ENCODE data around the gene PRSS56. TPM values are rescaled to one million over a fixed set of nuclear protein-coding genes. Genes with fewer than 3 reads are reported as not detected.

The PRSS56 gene
- polyA plus RNA-seq (2013), result not detected in 2 replicates

- H3K9ac ChIP-seq (ENCODE audit: low read length), result no peak within 1 kb of the TSS
- H3K36me3 ChIP-seq (ENCODE audit: control insufficient read depth in 1 of 2, insufficient read depth in 2 of 2, low read length in 2 of 2), result no peaks in the 10 kb centered on the region
- H4K12ac ChIP-seq (ENCODE audit: low read depth, low read length), result no peak within 1 kb of the TSS
- H3K4me2 ChIP-seq (ENCODE audit: low read length), result no peak within 1 kb of the TSS
- no peak within 1 kb of the TSS for H2BK120ac ChIP-seq (ENCODE audit: insufficient read depth, low read length, poor library complexity)
- H3K23ac ChIP-seq (ENCODE audit: low read length), result no peak within 1 kb of the TSS
- no peak for DNase-seq
- H2AK5ac ChIP-seq (ENCODE audit: low read length), result no peak within 1 kb of the TSS
- H3K27me3 ChIP-seq (ENCODE audit: insufficient read depth, low read length), result peaks cover 25% of the 10 kb centered on the region
- no peak within 1 kb of the TSS for H3K4me3 ChIP-seq (ENCODE audit: low read depth, low read length)
- peaks cover 2% of the 10 kb centered on the region for H3K9me3 ChIP-seq (ENCODE audit: insufficient read depth, low read depth, low read length)
- H2BK12ac ChIP-seq (ENCODE audit: low read length), result no peak within 1 kb of the TSS
- H4K91ac ChIP-seq (ENCODE audit: low read depth, low read length), result no peak within 1 kb of the TSS
- H4K8ac ChIP-seq (ENCODE audit: low read depth, low read length), result no peak within 1 kb of the TSS
- H3K14ac ChIP-seq (ENCODE audit: low read length), result no peak within 1 kb of the TSS
- no peak within 1 kb of the TSS for H3K27ac ChIP-seq (ENCODE audit: low read depth, low read length)
- H3K18ac ChIP-seq (ENCODE audit: low read length), result no peak within 1 kb of the TSS
- H3K4ac ChIP-seq (ENCODE audit: low read depth, low read length), result no peak within 1 kb of the TSS
- H2AFZ ChIP-seq (ENCODE audit: insufficient read depth, low read length, poor library complexity), result no peak within 1 kb of the TSS
- no peaks in the 10 kb centered on the region for H3K79me2 ChIP-seq (ENCODE audit: control insufficient read depth, insufficient read depth, low read length, poor library complexity)
- no peak within 1 kb of the TSS for H2BK5ac ChIP-seq (ENCODE audit: low read depth, low read length, poor library complexity)
- no peaks in the 10 kb centered on the region for H3K79me1 ChIP-seq (ENCODE audit: low read length)
- H3K4me1 ChIP-seq (ENCODE audit: control insufficient read depth in 1 of 2, insufficient read depth in 2 of 2, low read length in 2 of 2), result peaks cover 0 to 6% of the 10 kb centered on the region in 2 experiments
- no CpG with 5 or more reads among the region's 19 CpGs for WGBS (ENCODE audit: extremely low coverage, insufficient coverage, insufficient read length)
Observed at GRCh38 chr2:232519581-232520438, at the start of gene PRSS56. Gene PRSS56, plus strand, starts transcription at chr2:232520388. Its CDS starts 211 bp downstream, at chr2:232520599.

- H2AK5ac ChIP-seq (ENCODE audit: low read length), result no peak overlapping the region
- no peak overlapping the region for H3K23ac ChIP-seq (ENCODE audit: low read length)
- no peaks in the 10 kb centered on the region for H3K79me2 ChIP-seq (ENCODE audit: control insufficient read depth, insufficient read depth, low read length, poor library complexity)
- H3K79me1 ChIP-seq (ENCODE audit: low read length), result no peaks in the 10 kb centered on the region
- no peaks in the 10 kb centered on the region for H3K36me3 ChIP-seq (ENCODE audit: control insufficient read depth in 1 of 2, insufficient read depth in 2 of 2, low read length in 2 of 2)
- H2BK12ac ChIP-seq (ENCODE audit: low read length), result no peak overlapping the region
- H3K27ac ChIP-seq (ENCODE audit: low read depth, low read length), result no peak overlapping the region
- H3K4ac ChIP-seq (ENCODE audit: low read depth, low read length), result no peak overlapping the region
- no peaks in the 10 kb centered on the region for H3K4me1 ChIP-seq (ENCODE audit: control insufficient read depth in 1 of 2, insufficient read depth in 2 of 2, low read length in 2 of 2)
- H3K4me2 ChIP-seq (ENCODE audit: low read length), result no peak overlapping the region
- H2BK5ac ChIP-seq (ENCODE audit: low read depth, low read length, poor library complexity), result no peak overlapping the region
- no peak overlapping the region for H3K18ac ChIP-seq (ENCODE audit: low read length)
- H2BK120ac ChIP-seq (ENCODE audit: insufficient read depth, low read length, poor library complexity), result no peak overlapping the region
- H3K9ac ChIP-seq (ENCODE audit: low read length), result no peak overlapping the region
- peaks cover 2% of the 10 kb centered on the region for H3K9me3 ChIP-seq (ENCODE audit: insufficient read depth, low read depth, low read length)
- no peak overlapping the region for H3K14ac ChIP-seq (ENCODE audit: low read length)
- H3K4me3 ChIP-seq (ENCODE audit: low read depth, low read length), result no peak overlapping the region
- no peak overlapping the region for H4K91ac ChIP-seq (ENCODE audit: low read depth, low read length)
- H4K12ac ChIP-seq (ENCODE audit: low read depth, low read length), result no peak overlapping the region
- no peak overlapping the region for H2AFZ ChIP-seq (ENCODE audit: insufficient read depth, low read length, poor library complexity)
- H3K27me3 ChIP-seq (ENCODE audit: insufficient read depth, low read length), result no peaks in the 10 kb centered on the region
- no peak for DNase-seq
- no peak overlapping the region for H4K8ac ChIP-seq (ENCODE audit: low read depth, low read length)
- WGBS (ENCODE audit: extremely low coverage, insufficient coverage, insufficient read length), result no CpG with 5 or more reads among the region's 6 CpGs
Observed at GRCh38 chr2:232473467-232473890, 46.7 kb upstream of the PRSS56 start.

GRCh38 chr2:232476045-232476444 is 44.1 kb upstream of the PRSS56 start:
- no CpG with 5 or more reads among the region's 2 CpGs for WGBS (ENCODE audit: extremely low coverage, insufficient coverage, insufficient read length)
- H3K27ac ChIP-seq (ENCODE audit: low read depth, low read length), result no peak overlapping the region

GRCh38 chr2:232476791-232477190 is 43.4 kb upstream of the PRSS56 start:
- Histone ChIP-seq H2BK12ac (ENCODE audit: low read length) (no peak overlapping the region), H2AK5ac (ENCODE audit: low read length) (no peak overlapping the region), H3K4me1 (ENCODE audit: control insufficient read depth in 1 of 2, insufficient read depth in 2 of 2, low read length in 2 of 2) (no peaks in the 10 kb centered on the region), H4K91ac (ENCODE audit: low read depth, low read length) (no peak overlapping the region), H3K14ac (ENCODE audit: low read length) (no peak overlapping the region), H2BK120ac (ENCODE audit: insufficient read depth, low read length, poor library complexity) (no peak overlapping the region), H3K79me1 (ENCODE audit: low read length) (no peaks in the 10 kb centered on the region), H3K27ac (ENCODE audit: low read depth, low read length) (no peak overlapping the region), H3K9ac (ENCODE audit: low read length) (no peak overlapping the region), H3K23ac (ENCODE audit: low read length) (no peak overlapping the region), H3K4ac (ENCODE audit: low read depth, low read length) (no peak overlapping the region), H4K8ac (ENCODE audit: low read depth, low read length) (no peak overlapping the region), H2AFZ (ENCODE audit: insufficient read depth, low read length, poor library complexity) (no peak overlapping the region), H4K12ac (ENCODE audit: low read depth, low read length) (no peak overlapping the region), H2BK5ac (ENCODE audit: low read depth, low read length, poor library complexity) (no peak overlapping the region), H3K4me2 (ENCODE audit: low read length) (no peak overlapping the region), H3K18ac (ENCODE audit: low read length) (no peak overlapping the region), H3K36me3 (ENCODE audit: control insufficient read depth in 1 of 2, insufficient read depth in 2 of 2, low read length in 2 of 2) (no peaks in the 10 kb centered on the region), H3K27me3 (ENCODE audit: insufficient read depth, low read length) (no peaks in the 10 kb centered on the region), H3K4me3 (ENCODE audit: low read depth, low read length) (no peak overlapping the region), H3K79me2 (ENCODE audit: control insufficient read depth, insufficient read depth, low read length, poor library complexity) (no peaks in the 10 kb centered on the region), H3K9me3 (ENCODE audit: insufficient read depth, low read depth, low read length) (peaks cover 2% of the 10 kb centered on the region)
- no CpG with 5 or more reads among the region's 7 CpGs for WGBS (ENCODE audit: extremely low coverage, insufficient coverage, insufficient read length)
- DNase-seq, result no peak

More at GRCh38 chr2:232476045-232476444, 44.1 kb upstream of the PRSS56 start:
- Histone ChIP-seq H3K4ac (ENCODE audit: low read depth, low read length) (no peak overlapping the region), H3K9ac (ENCODE audit: low read length) (no peak overlapping the region), H4K8ac (ENCODE audit: low read depth, low read length) (no peak overlapping the region), H3K36me3 (ENCODE audit: control insufficient read depth in 1 of 2, insufficient read depth in 2 of 2, low read length in 2 of 2) (no peaks in the 10 kb centered on the region), H2BK12ac (ENCODE audit: low read length) (no peak overlapping the region), H3K79me1 (ENCODE audit: low read length) (no peaks in the 10 kb centered on the region), H3K14ac (ENCODE audit: low read length) (no peak overlapping the region), H3K4me2 (ENCODE audit: low read length) (no peak overlapping the region), H3K4me3 (ENCODE audit: low read depth, low read length) (no peak overlapping the region), H2AK5ac (ENCODE audit: low read length) (no peak overlapping the region), H3K27me3 (ENCODE audit: insufficient read depth, low read length) (no peaks in the 10 kb centered on the region), H4K12ac (ENCODE audit: low read depth, low read length) (no peak overlapping the region), H2BK120ac (ENCODE audit: insufficient read depth, low read length, poor library complexity) (no peak overlapping the region), H2AFZ (ENCODE audit: insufficient read depth, low read length, poor library complexity) (no peak overlapping the region), H3K4me1 (ENCODE audit: control insufficient read depth in 1 of 2, insufficient read depth in 2 of 2, low read length in 2 of 2) (no peaks in the 10 kb centered on the region), H3K23ac (ENCODE audit: low read length) (no peak overlapping the region), H3K79me2 (ENCODE audit: control insufficient read depth, insufficient read depth, low read length, poor library complexity) (no peaks in the 10 kb centered on the region), H3K9me3 (ENCODE audit: insufficient read depth, low read depth, low read length) (peaks cover 1% of the 10 kb centered on the region), H3K18ac (ENCODE audit: low read length) (no peak overlapping the region), H4K91ac (ENCODE audit: low read depth, low read length) (no peak overlapping the region), H2BK5ac (ENCODE audit: low read depth, low read length, poor library complexity) (no peak overlapping the region)
- DNase-seq, result no peak
